Measurements from ENCODE around the gene SNPH. TPM values are rescaled to one million over a fixed set of nuclear protein-coding genes. Genes with fewer than 3 reads are reported as not detected.

The SNPH gene
- total RNA-seq, 1 donor from 2014 or later: 0.43 TPM

- Histone ChIP-seq H3K4me2 (no peak overlapping the region), H3F3A (ENCODE audit: low read depth) (no peaks in the 10 kb centered on the region), H3K36me3 (no peaks in the 10 kb centered on the region), H3K4me3 (no peak overlapping the region), H3K79me2 (ENCODE audit: low read depth) (no peaks in the 10 kb centered on the region), H3K4me1 (no peaks in the 10 kb centered on the region), H3K9ac (no peak overlapping the region), H3K27ac (no peak overlapping the region), H4K20me1 (ENCODE audit: low read depth) (no peaks in the 10 kb centered on the region), H2AFZ (replicated peaks) (peak overlapping the region; percentile 69), H3K27me3 (peaks cover 31% of the 10 kb centered on the region), H3K9me3 (ENCODE audit: low read depth) (peaks cover 4% of the 10 kb centered on the region)
- H3K36me3 Mint-ChIP-seq: no peaks in the 10 kb centered on the region
- no peaks in the 10 kb centered on the region for H3K4me1 Mint-ChIP-seq
- no peak overlapping the region for H3K4me3 Mint-ChIP-seq
- TF ChIP-seq EZH2 (IDR thresholded peaks at IDR 0.05) (no peak), EZH2phosphoT487 (IDR thresholded peaks at IDR 0.05) (no peak), CTCF (IDR thresholded peaks at IDR 0.05) (no peak)
- H3K27me3 Mint-ChIP-seq (ENCODE audit: insufficient read depth, low read depth): peaks cover 7% of the 10 kb centered on the region
- no peak overlapping the region for H3K27ac Mint-ChIP-seq
- DNase-seq (ENCODE audit: low spot score): no peak
- no peaks in the 10 kb centered on the region for H3K9me3 Mint-ChIP-seq
Measured at GRCh38 chr20:1252416-1252815, 13.7 kb upstream of the SNPH start.

- Mint-ChIP-seq H3K27me3 (ENCODE audit: insufficient read depth, low read depth) (peaks cover 7% of the 10 kb centered on the region), H3K9me3 (no peaks in the 10 kb centered on the region), H3K27ac (no peak overlapping the region), H3K4me3 (no peak overlapping the region), H3K4me1 (no peaks in the 10 kb centered on the region), H3K36me3 (no peaks in the 10 kb centered on the region)
- Histone ChIP-seq H3K79me2 (ENCODE audit: low read depth) (no peaks in the 10 kb centered on the region), H3K4me3 (no peak overlapping the region), H3K27me3 (peaks cover 46% of the 10 kb centered on the region), H3F3A (ENCODE audit: low read depth) (no peaks in the 10 kb centered on the region), H2AFZ (replicated peaks) (no peak overlapping the region), H3K9ac (no peak overlapping the region), H4K20me1 (ENCODE audit: low read depth) (no peaks in the 10 kb centered on the region), H3K4me2 (no peak overlapping the region), H3K4me1 (no peaks in the 10 kb centered on the region), H3K27ac (no peak overlapping the region), H3K9me3 (ENCODE audit: low read depth) (peaks cover 4% of the 10 kb centered on the region), H3K36me3 (no peaks in the 10 kb centered on the region)
- no peak for DNase-seq (ENCODE audit: low spot score)
- no peak for TF ChIP-seq EZH2 (IDR thresholded peaks at IDR 0.05)
- TF ChIP-seq CTCF (IDR thresholded peaks at IDR 0.05): no peak
- TF ChIP-seq EZH2phosphoT487 (IDR thresholded peaks at IDR 0.05): no peak
Measured at GRCh38 chr20:1254254-1254653, 11.8 kb upstream of the SNPH start.

- H3K27ac Mint-ChIP-seq: no peak overlapping the region
- H3K79me2 ChIP-seq (ENCODE audit: low read depth): no peaks in the 10 kb centered on the region
- H3K4me3 Mint-ChIP-seq: no peak overlapping the region
- H3K9me3 Mint-ChIP-seq: no peaks in the 10 kb centered on the region
- no peaks in the 10 kb centered on the region for H3F3A ChIP-seq (ENCODE audit: low read depth)
- H3K27ac ChIP-seq: no peak overlapping the region
- no peaks in the 10 kb centered on the region for H3K4me1 Mint-ChIP-seq
- TF ChIP-seq EZH2phosphoT487 (IDR thresholded peaks at IDR 0.05) (no peak), CTCF (IDR thresholded peaks at IDR 0.05) (no peak), EZH2 (IDR thresholded peaks at IDR 0.05) (no peak)
- H3K36me3 ChIP-seq: no peaks in the 10 kb centered on the region
- H3K9me3 ChIP-seq (ENCODE audit: low read depth): peaks cover 4% of the 10 kb centered on the region
- H4K20me1 ChIP-seq (ENCODE audit: low read depth): no peaks in the 10 kb centered on the region
- no peak overlapping the region for H3K4me2 ChIP-seq
- no peak for DNase-seq (ENCODE audit: low spot score)
- no peak overlapping the region for H3K9ac ChIP-seq
- H3K36me3 Mint-ChIP-seq: no peaks in the 10 kb centered on the region
- no peak overlapping the region for H3K4me3 ChIP-seq
- no peak overlapping the region for H2AFZ ChIP-seq (replicated peaks)
- H3K27me3 Mint-ChIP-seq (ENCODE audit: insufficient read depth, low read depth): peaks cover 7% of the 10 kb centered on the region
- H3K27me3 ChIP-seq: peaks cover 57% of the 10 kb centered on the region
- no peaks in the 10 kb centered on the region for H3K4me1 ChIP-seq
Measured at GRCh38 chr20:1255675-1256074, 10.4 kb upstream of the SNPH start.

Data from neural progenitor cell (in vitro differentiated cells).